H1 (cell line): ENCODE measurements around the gene SYT14. TPM values are rescaled to one million over a fixed set of nuclear protein-coding genes. Genes with fewer than 3 reads are reported as not detected.

Experiments
- NRF1 ChIP-seq: IDR thresholded peaks from 2 replicates; pipeline ENCODE4 v1.6.1; 2011; ENCODE audit warnings: mild to moderate bottlenecking, low read depth, low read length, improper control_type of control experiment
- SP2 ChIP-seq: IDR thresholded peaks from 2 replicates; pipeline ENCODE4 v1.6.1; 2012; ENCODE audit warnings: mild to moderate bottlenecking, low read length, inconsistent platforms
- polyA plus RNA-seq, 7 experiments: library from polyadenylated mRNA; depleted of rRNA in 3 of 7; stranded (reverse) in 5 of 7; unstranded in 2 of 7; fragments of >200 nt in 5 of 7; fragments of 200-250 nt in 2 of 7; gene quantifications; 1 replicate in 5 of 7; 2 replicates in 1 of 7; 4 replicates in 1 of 7; pipeline versions ENCODE4 v1.2.1 to v1.2.3, GENCODE V29; 2011 to 2013; ENCODE audit warnings: missing spikeins in 2 of 7, mixed read lengths in 2 of 7
- total RNA-seq: library from RNA; stranded (reverse); fragmentation: NEBNext Ultra II Directional; extraction: Animal tissue kit (Norgen Biotek cat#: 25700); gene quantifications from 2 replicates; pipeline ENCODE4 v1.2.1, GENCODE V29; 2021

The SYT14 gene
- total and polyA plus RNA-seq, 2 of the 8 experiments (the other 6 are each of a cell fraction or from before 2014, with no cell fraction given): 2.3 to 18.4 TPM

- no peak for TF ChIP-seq NRF1
- no peak for TF ChIP-seq SP2
These were observed 6.9 kb upstream of the SYT14 start (continued) for GRCh38 chr1:209931141-209931540.
